Pulmonary artery endothelial cell (primary cell): ENCODE measurements around the gene ATN1. TPM values are rescaled to one million over a fixed set of nuclear protein-coding genes. Genes with fewer than 3 reads are reported as not detected.

Experiments
- DNase-seq: peaks from one replicate; pipeline ENCODE4 v3.0.0-alpha.2; 2011; ENCODE audit warnings: low read depth, low spot score
- total RNA-seq: library from RNA; depleted of rRNA; stranded (reverse); fragments of >200 nt; gene quantifications from 2 replicates; pipeline ENCODE4 v1.2.3, GENCODE V29; 2014

The ATN1 gene
- total RNA-seq, 1 donor from 2014 or later, result 6.7 TPM

- DNase-seq, result peak; percentile 49
These were observed 16.1 kb downstream of the ATN1 start, which contains the start of the genes C12orf57 and RNU7-1 for GRCh38 chr12:6943722-6944380. TSS of gene C12orf57 (plus strand) at chr12:6944022. CDS start at chr12:6944122, 100 bp downstream. TSS of gene RNU7-1 (plus strand) at chr12:6943816.

- DNase-seq, result peak; percentile 63
These were observed 16.8 kb downstream of the ATN1 start for GRCh38 chr12:6944381-6945186.

- no peak for DNase-seq
These were observed 17.9 kb downstream of the ATN1 start for GRCh38 chr12:6945613-6946012.

- no peak for DNase-seq
These were observed 18.5 kb downstream of the ATN1 start for GRCh38 chr12:6946033-6946919.

GRCh38 chr12:6946920-6947374, 19.2 kb downstream of the ATN1 start:
- DNase-seq, result no peak

- no peak for DNase-seq
These were observed 19.9 kb downstream of the ATN1 start for GRCh38 chr12:6947615-6948014.

- DNase-seq, result no peak
These were observed 21.3 kb downstream of the ATN1 start for GRCh38 chr12:6948873-6949594.

- DNase-seq, result no peak
These were observed 22.6 kb downstream of the ATN1 start for GRCh38 chr12:6950401-6950801.

GRCh38 chr12:6950811-6951540, 23.2 kb downstream of the ATN1 start, which contains the start of gene PTPN6:
TSS of gene PTPN6 (plus strand) at chr12:6951356. CDS start at chr12:6951513, 157 bp downstream.
- no peak for DNase-seq

GRCh38 chr12:6951551-6952120, 23.9 kb downstream of the ATN1 start:
- no peak for DNase-seq

- DNase-seq, result no peak
These were observed 24.5 kb downstream of the ATN1 start for GRCh38 chr12:6952121-6952862.

- DNase-seq, result no peak
These were observed 25.2 kb downstream of the ATN1 start for GRCh38 chr12:6952863-6953441.

- DNase-seq, result no peak
These were observed 25.9 kb downstream of the ATN1 start for GRCh38 chr12:6953442-6954315.

GRCh38 chr12:6954316-6955107, 26.8 kb downstream of the ATN1 start:
- DNase-seq, result no peak

- no peak for DNase-seq
These were observed 27.6 kb downstream of the ATN1 start for GRCh38 chr12:6955108-6956020.
